ENCODE data around the gene FCRL6. TPM values are rescaled to one million over a fixed set of nuclear protein-coding genes. Genes with fewer than 3 reads are reported as not detected.
A peak's percentile ranks its signal among the peaks of the same experiment; 100 is the strongest.

FCRL6 gene
- total RNA-seq, 1 experiment from 2014 or later = not detected

DNA sequence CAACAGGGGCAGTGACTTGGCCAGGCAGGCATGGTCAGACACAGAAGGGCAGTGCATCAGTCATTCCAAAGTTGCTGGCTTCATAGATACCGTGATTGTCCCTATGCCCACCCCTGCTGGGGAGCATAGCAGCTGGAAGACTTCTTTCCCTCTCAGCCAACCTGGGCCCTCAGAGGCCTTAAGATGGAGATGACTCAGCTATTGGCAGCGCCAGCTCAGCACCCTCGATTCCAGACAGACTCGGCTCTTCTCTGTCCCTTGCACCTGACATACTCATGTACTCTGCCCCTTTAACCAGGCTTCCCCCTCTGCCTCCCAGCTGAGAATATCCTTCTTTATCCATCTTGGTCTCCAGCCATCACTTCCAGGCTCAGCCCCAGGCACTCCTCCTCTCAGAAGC, 41.3 kb downstream of the FCRL6 start:
- peaks cover 14% of the 10 kb centered on the region for H3K4me1 Mint-ChIP-seq (ENCODE audit: low read depth, unreplicated experiment)
- no peaks in the 10 kb centered on the region for H3K9me3 Mint-ChIP-seq (ENCODE audit: unreplicated experiment)
- H3K27ac Mint-ChIP-seq (ENCODE audit: unreplicated experiment) = no peak overlapping the region
- POLR2A ChIA-PET = no interaction called here
- no peaks in the 10 kb centered on the region for H3K27me3 ChIP-seq (replicated peaks; ENCODE audit: control insufficient read depth, insufficient read depth, low read length)
- CTCF ChIA-PET = no interaction called here
- no TSS peak for BruUV-seq (replicated peaks)
- no peak overlapping the region for H3K4me3 Mint-ChIP-seq (ENCODE audit: unreplicated experiment)
- no peak overlapping the region for H3K4me3 ChIP-seq (ENCODE audit: low read depth, low read length)
- intact Hi-C loops (cut with micrococcal nuclease; ENCODE audit: unreplicated experiment) = no loop called here
- H3K9me3 ChIP-seq = no peaks in the 10 kb centered on the region
- H3K36me3 Mint-ChIP-seq (ENCODE audit: insufficient read depth, unreplicated experiment) = no peaks in the 10 kb centered on the region
- TF ChIP-seq, protein P1, sequence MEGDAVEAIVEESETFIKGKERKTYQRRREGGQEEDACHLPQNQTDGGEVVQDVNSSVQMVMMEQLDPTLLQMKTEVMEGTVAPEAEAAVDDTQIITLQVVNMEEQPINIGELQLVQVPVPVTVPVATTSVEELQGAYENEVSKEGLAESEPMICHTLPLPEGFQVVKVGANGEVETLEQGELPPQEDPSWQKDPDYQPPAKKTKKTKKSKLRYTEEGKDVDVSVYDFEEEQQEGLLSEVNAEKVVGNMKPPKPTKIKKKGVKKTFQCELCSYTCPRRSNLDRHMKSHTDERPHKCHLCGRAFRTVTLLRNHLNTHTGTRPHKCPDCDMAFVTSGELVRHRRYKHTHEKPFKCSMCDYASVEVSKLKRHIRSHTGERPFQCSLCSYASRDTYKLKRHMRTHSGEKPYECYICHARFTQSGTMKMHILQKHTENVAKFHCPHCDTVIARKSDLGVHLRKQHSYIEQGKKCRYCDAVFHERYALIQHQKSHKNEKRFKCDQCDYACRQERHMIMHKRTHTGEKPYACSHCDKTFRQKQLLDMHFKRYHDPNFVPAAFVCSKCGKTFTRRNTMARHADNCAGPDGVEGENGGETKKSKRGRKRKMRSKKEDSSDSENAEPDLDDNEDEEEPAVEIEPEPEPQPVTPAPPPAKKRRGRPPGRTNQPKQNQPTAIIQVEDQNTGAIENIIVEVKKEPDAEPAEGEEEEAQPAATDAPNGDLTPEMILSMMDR (IDR thresholded peaks at IDR 0.05; ENCODE audit: insufficient read depth in 1 of 2, low read depth in 1 of 2, low read length in 1 of 2, severe bottlenecking in 1 of 2, unreplicated experiment in 1 of 2) = no peak
- peaks cover 12% of the 10 kb centered on the region for H3K4me1 ChIP-seq
- H3K36me3 ChIP-seq (ENCODE audit: control insufficient read depth, insufficient read depth, low read length) = no peaks in the 10 kb centered on the region
- no peaks in the 10 kb centered on the region for H3K27me3 Mint-ChIP-seq (ENCODE audit: insufficient read depth, unreplicated experiment)
- DNase-seq = no peak

GRCh38 chr1:159845751-159846629, 43.8 kb downstream of the FCRL6 start:
- CTCF ChIA-PET = interaction anchor here (0.6 to 1.7 kb wide), 7 partner anchors 9 to 161 kb away, joined by 3 to 9 read pairs (median 5); partner anchors contain the start of gene DUSP23
- BruUV-seq (replicated peaks) = no TSS peak

GRCh38 chr1:159847231-159847630, 45.1 kb downstream of the FCRL6 start:
- Mint-ChIP-seq H3K4me1 (ENCODE audit: low read depth, unreplicated experiment) (peaks cover 19% of the 10 kb centered on the region), H3K9me3 (ENCODE audit: unreplicated experiment) (no peaks in the 10 kb centered on the region)

More at GRCh38 chr1:159845751-159846629, 43.8 kb downstream of the FCRL6 start:
- Mint-ChIP-seq H3K27me3 (ENCODE audit: insufficient read depth, unreplicated experiment) (no peaks in the 10 kb centered on the region), H3K36me3 (ENCODE audit: insufficient read depth, unreplicated experiment) (no peaks in the 10 kb centered on the region), H3K4me1 (ENCODE audit: low read depth, unreplicated experiment) (peaks cover 19% of the 10 kb centered on the region), H3K9me3 (ENCODE audit: unreplicated experiment) (no peaks in the 10 kb centered on the region), H3K4me3 (ENCODE audit: unreplicated experiment) (no peak overlapping the region), H3K27ac (ENCODE audit: unreplicated experiment) (peak overlapping the region; percentile 63)
- peaks cover 12% of the 10 kb centered on the region for H3K4me1 ChIP-seq
- DNase-seq = peak; percentile 73 to 79
- H3K27me3 ChIP-seq (replicated peaks; ENCODE audit: control insufficient read depth, insufficient read depth, low read length) = no peaks in the 10 kb centered on the region
- H3K4me3 ChIP-seq (ENCODE audit: low read depth, low read length) = no peak overlapping the region
- POLR2A ChIA-PET = interaction anchor here (0.8 to 1.2 kb wide), 2 partner anchors 9 to 79 kb away, joined by 3 to 5 read pairs; partner anchors contain the start of gene TAGLN2
- H3K9me3 ChIP-seq = no peaks in the 10 kb centered on the region
- intact Hi-C loops (cut with micrococcal nuclease; ENCODE audit: unreplicated experiment) = loop anchor here (1.0 to 2.0 kb wide), 2 partner anchors 8 to 65 kb away; partner anchors contain the start of gene DUSP23
- TF ChIP-seq, protein P1 (IDR thresholded peaks at IDR 0.05; ENCODE audit: insufficient read depth in 1 of 2, low read depth in 1 of 2, low read length in 1 of 2, severe bottlenecking in 1 of 2, unreplicated experiment in 1 of 2) = no peak
- no peaks in the 10 kb centered on the region for H3K36me3 ChIP-seq (ENCODE audit: control insufficient read depth, insufficient read depth, low read length)

More at GRCh38 chr1:159847231-159847630, 45.1 kb downstream of the FCRL6 start:
- CTCF ChIA-PET = no interaction called here
- Histone ChIP-seq H3K36me3 (ENCODE audit: control insufficient read depth, insufficient read depth, low read length) (no peaks in the 10 kb centered on the region), H3K9me3 (no peaks in the 10 kb centered on the region), H3K4me3 (ENCODE audit: low read depth, low read length) (no peak overlapping the region), H3K4me1 (peaks cover 12% of the 10 kb centered on the region), H3K27me3 (replicated peaks; ENCODE audit: control insufficient read depth, insufficient read depth, low read length) (no peaks in the 10 kb centered on the region)
- POLR2A ChIA-PET = no interaction called here
- Mint-ChIP-seq H3K27me3 (ENCODE audit: insufficient read depth, unreplicated experiment) (no peaks in the 10 kb centered on the region), H3K36me3 (ENCODE audit: insufficient read depth, unreplicated experiment) (no peaks in the 10 kb centered on the region), H3K27ac (ENCODE audit: unreplicated experiment) (no peak overlapping the region), H3K4me3 (ENCODE audit: unreplicated experiment) (no peak overlapping the region)
- no peak for DNase-seq
- BruUV-seq (replicated peaks) = no TSS peak
- TF ChIP-seq, protein P1 (IDR thresholded peaks at IDR 0.05; ENCODE audit: insufficient read depth in 1 of 2, low read depth in 1 of 2, low read length in 1 of 2, severe bottlenecking in 1 of 2, unreplicated experiment in 1 of 2) = no peak
- intact Hi-C loops (cut with micrococcal nuclease; ENCODE audit: unreplicated experiment) = loop anchor here (2.0 kb wide), 1 partner anchor 66 kb away; the partner anchor contains the start of gene DUSP23

Data from Caco-2 (cell line).